Karpas-422 (cell line): ENCODE measurements around the gene HHLA2. TPM values are rescaled to one million over a fixed set of nuclear protein-coding genes. Genes with fewer than 3 reads are reported as not detected.

Experiments
- DNase-seq: peaks from one replicate; pipeline ENCODE4 v3.0.0-alpha.2; 2015
- H2AFZ ChIP-seq: fragments of 200-600 bp; sonication (generic); 2 replicates; pipeline ENCODE4 v1.6.1; 2014; ENCODE audit warnings: antibody characterized with exemption, low read length, mixed read lengths
- H3K27ac ChIP-seq: fragments of 200-600 bp; sonication (generic); 2 replicates; pipeline ENCODE4 v1.5.1; 2014; ENCODE audit warnings: mild to moderate bottlenecking, low read length, moderate library complexity
- H3K27me3 ChIP-seq: fragments of 200-600 bp; sonication (generic); 2 replicates; pipeline ENCODE4 v1.6.1; 2014; ENCODE audit warnings: low read length, mixed read lengths
- H3K36me3 ChIP-seq: fragments of 200-600 bp; sonication (generic); 2 replicates; pipeline ENCODE4 v1.6.1; 2014; ENCODE audit warnings: low read length, mixed read lengths; ENCODE audit not compliant: insufficient read depth
- H3K4me1 ChIP-seq: fragments of 200-600 bp; sonication (generic); 2 replicates; pipeline ENCODE4 v1.6.1; 2014; ENCODE audit warnings: mild to moderate bottlenecking, low read length, mixed read lengths
- H3K4me2 ChIP-seq: fragments of 200-600 bp; sonication (generic); 2 replicates; pipeline ENCODE4 v1.6.1; 2014; ENCODE audit warnings: low read length, low read depth, mild to moderate bottlenecking; ENCODE audit not compliant: poor library complexity, severe bottlenecking
- H3K4me3 ChIP-seq: fragments of 200-600 bp; sonication (generic); 2 replicates; pipeline ENCODE4 v1.5.1; 2014; ENCODE audit warnings: mild to moderate bottlenecking, antibody characterized with exemption, low read length, mixed read lengths
- H3K79me2 ChIP-seq: fragments of 200-600 bp; sonication (generic); 2 replicates; pipeline ENCODE4 v1.6.1; 2014; ENCODE audit warnings: mild to moderate bottlenecking, low read length, mixed read lengths
- H3K9ac ChIP-seq: fragments of 200-600 bp; sonication (generic); 2 replicates; pipeline ENCODE4 v1.6.0; 2014; ENCODE audit warnings: low read length
- H3K9me2 ChIP-seq: fragments of 200-600 bp; sonication (generic), shearing (Covaris generic); replicated peaks from 2 replicates; pipeline ENCODE4 v1.6.0; 2014; ENCODE audit warnings: mild to moderate bottlenecking, low read length, moderate library complexity; ENCODE audit not compliant: insufficient read depth
- H3K9me3 ChIP-seq: fragments of 300-700, 200-600 bp; sonication (generic); 2 replicates; pipeline ENCODE4 v1.6.1; 2014; ENCODE audit warnings: low read length, mixed read lengths
- H4K20me1 ChIP-seq: fragments of 200-600 bp; sonication (generic); 2 replicates; pipeline ENCODE4 v1.6.1; 2014; ENCODE audit warnings: mild to moderate bottlenecking, antibody characterized with exemption, low read length, low read depth; ENCODE audit not compliant: insufficient read depth
- total RNA-seq: library from RNA; depleted of rRNA; stranded (reverse); fragments of >200 nt; shearing (Covaris generic); gene quantifications from 2 replicates; pipeline ENCODE4 v1.2.3, GENCODE V29; 2014; ENCODE audit warnings: low replicate concordance

HHLA2 gene
- total RNA-seq, 1 experiment from 2014 or later, result not detected

- DNase-seq, result no peak
- H3K4me1 ChIP-seq, result peaks cover 12% of the 10 kb centered on the region
- H4K20me1 ChIP-seq, result no peaks in the 10 kb centered on the region
- no peak overlapping the region for H3K4me2 ChIP-seq
- no peaks in the 10 kb centered on the region for H3K79me2 ChIP-seq
- no peaks in the 10 kb centered on the region for H3K9me3 ChIP-seq
- no peaks in the 10 kb centered on the region for H3K9me2 ChIP-seq
- H3K27me3 ChIP-seq, result no peaks in the 10 kb centered on the region
- no peak overlapping the region for H3K27ac ChIP-seq
- no peaks in the 10 kb centered on the region for H3K36me3 ChIP-seq
- H2AFZ ChIP-seq, result no peak overlapping the region
- H3K4me3 ChIP-seq, result no peak overlapping the region
- H3K9ac ChIP-seq, result no peak overlapping the region
Observed at GRCh38 chr3:108396336-108396735, 100.0 kb downstream of the HHLA2 start.

- no peaks in the 10 kb centered on the region for H3K4me1 ChIP-seq
Observed at GRCh38 chr3:108398510-108398909, 102.2 kb downstream of the HHLA2 start.

GRCh38 chr3:108401836-108402235 lies 105.5 kb downstream of the HHLA2 start:
- H2AFZ ChIP-seq, result no peak overlapping the region
- H3K9ac ChIP-seq, result no peak overlapping the region
- no peaks in the 10 kb centered on the region for H3K36me3 ChIP-seq
- H3K27me3 ChIP-seq, result no peaks in the 10 kb centered on the region
- peaks cover 2% of the 10 kb centered on the region for H3K4me1 ChIP-seq
- no peak overlapping the region for H3K4me2 ChIP-seq
- no peak overlapping the region for H3K27ac ChIP-seq
- H3K9me2 ChIP-seq, result no peaks in the 10 kb centered on the region
- no peak overlapping the region for H3K4me3 ChIP-seq
- DNase-seq, result no peak
- H3K9me3 ChIP-seq, result no peaks in the 10 kb centered on the region
- no peaks in the 10 kb centered on the region for H4K20me1 ChIP-seq
- no peaks in the 10 kb centered on the region for H3K79me2 ChIP-seq

More at GRCh38 chr3:108398510-108398909, 102.2 kb downstream of the HHLA2 start:
- no peak for DNase-seq
- no peak overlapping the region for H2AFZ ChIP-seq
- H3K4me2 ChIP-seq, result no peak overlapping the region
- no peak overlapping the region for H3K9ac ChIP-seq
- H3K4me3 ChIP-seq, result no peak overlapping the region
- no peaks in the 10 kb centered on the region for H3K9me3 ChIP-seq
- no peak overlapping the region for H3K27ac ChIP-seq
- H3K27me3 ChIP-seq, result no peaks in the 10 kb centered on the region
- H3K9me2 ChIP-seq, result no peaks in the 10 kb centered on the region
- H3K79me2 ChIP-seq, result no peaks in the 10 kb centered on the region
- no peaks in the 10 kb centered on the region for H4K20me1 ChIP-seq
- no peaks in the 10 kb centered on the region for H3K36me3 ChIP-seq

GRCh38 chr3:108403198-108403597 lies 106.8 kb downstream of the HHLA2 start:
- no peaks in the 10 kb centered on the region for H4K20me1 ChIP-seq
- no peaks in the 10 kb centered on the region for H3K9me3 ChIP-seq
- H3K79me2 ChIP-seq, result no peaks in the 10 kb centered on the region
- no peak overlapping the region for H2AFZ ChIP-seq
- H3K4me1 ChIP-seq, result peaks cover 16% of the 10 kb centered on the region
- H3K4me2 ChIP-seq, result no peak overlapping the region
- no peak for DNase-seq
- no peaks in the 10 kb centered on the region for H3K36me3 ChIP-seq
- no peak overlapping the region for H3K4me3 ChIP-seq
- no peak overlapping the region for H3K9ac ChIP-seq
- H3K9me2 ChIP-seq, result no peaks in the 10 kb centered on the region
- no peak overlapping the region for H3K27ac ChIP-seq
- no peaks in the 10 kb centered on the region for H3K27me3 ChIP-seq

- no peak overlapping the region for H3K27ac ChIP-seq
- no peak overlapping the region for H3K4me2 ChIP-seq
- H2AFZ ChIP-seq, result no peak overlapping the region
- no peaks in the 10 kb centered on the region for H3K27me3 ChIP-seq
- H3K9me3 ChIP-seq, result no peaks in the 10 kb centered on the region
- H3K9me2 ChIP-seq, result no peaks in the 10 kb centered on the region
- no peak overlapping the region for H3K4me3 ChIP-seq
- H3K79me2 ChIP-seq, result no peaks in the 10 kb centered on the region
- no peaks in the 10 kb centered on the region for H3K36me3 ChIP-seq
- peaks cover 17% of the 10 kb centered on the region for H3K4me1 ChIP-seq
- DNase-seq, result no peak
- H4K20me1 ChIP-seq, result no peaks in the 10 kb centered on the region
- H3K9ac ChIP-seq, result no peak overlapping the region
Observed at GRCh38 chr3:108403686-108404345, 107.5 kb downstream of the HHLA2 start.

- Histone ChIP-seq H3K4me1 (peaks cover 17% of the 10 kb centered on the region), H3K4me2 (no peak overlapping the region), H3K27ac (no peak overlapping the region), H3K4me3 (no peak overlapping the region), H4K20me1 (no peaks in the 10 kb centered on the region), H2AFZ (no peak overlapping the region), H3K27me3 (no peaks in the 10 kb centered on the region), H3K9me3 (no peaks in the 10 kb centered on the region), H3K9me2 (no peaks in the 10 kb centered on the region), H3K36me3 (no peaks in the 10 kb centered on the region), H3K79me2 (no peaks in the 10 kb centered on the region), H3K9ac (no peak overlapping the region)
- DNase-seq, result no peak
Observed at GRCh38 chr3:108404368-108404767, 108.0 kb downstream of the HHLA2 start.

GRCh38 chr3:108406063-108406660 lies 109.8 kb downstream of the HHLA2 start:
- no peaks in the 10 kb centered on the region for H3K9me3 ChIP-seq
- no peak overlapping the region for H3K9ac ChIP-seq
- H3K36me3 ChIP-seq, result no peaks in the 10 kb centered on the region
- H3K79me2 ChIP-seq, result no peaks in the 10 kb centered on the region
- no peaks in the 10 kb centered on the region for H3K27me3 ChIP-seq
- H3K4me2 ChIP-seq, result no peak overlapping the region
- H2AFZ ChIP-seq, result no peak overlapping the region
- no peaks in the 10 kb centered on the region for H3K9me2 ChIP-seq
- H3K4me1 ChIP-seq, result peaks cover 17% of the 10 kb centered on the region
- no peak for DNase-seq
- no peak overlapping the region for H3K4me3 ChIP-seq
- H4K20me1 ChIP-seq, result no peaks in the 10 kb centered on the region
- no peak overlapping the region for H3K27ac ChIP-seq

GRCh38 chr3:108406661-108407206 lies 110.4 kb downstream of the HHLA2 start:
- no peak overlapping the region for H3K27ac ChIP-seq
- no peak overlapping the region for H3K4me3 ChIP-seq
- peak; percentile 89 for DNase-seq
- H3K36me3 ChIP-seq, result no peaks in the 10 kb centered on the region
- no peaks in the 10 kb centered on the region for H4K20me1 ChIP-seq
- peak overlapping the region; percentile 87 for H2AFZ ChIP-seq
- no peaks in the 10 kb centered on the region for H3K27me3 ChIP-seq
- H3K9ac ChIP-seq, result no peak overlapping the region
- H3K4me2 ChIP-seq, result peak overlapping the region; percentile 24
- no peaks in the 10 kb centered on the region for H3K9me2 ChIP-seq
- H3K4me1 ChIP-seq, result peaks cover 17% of the 10 kb centered on the region
- H3K9me3 ChIP-seq, result no peaks in the 10 kb centered on the region
- no peaks in the 10 kb centered on the region for H3K79me2 ChIP-seq
